Loucy (cell line): ENCODE data around the gene NPIPB6.
"Not testable (repeated sequence)": the region's sequence is repeated elsewhere in the genome, so short reads cannot be mapped to it uniquely, and the experiment has no call there.

Source experiments
- H2AFZ ChIP-seq: fragments of 200-600 bp; sonication (generic); 2 replicates; pipeline ENCODE4 v1.6.0; 2016; ENCODE audit warnings: antibody characterized with exemption, mild to moderate bottlenecking, low read length, moderate library complexity
- H3F3A ChIP-seq: fragments of 200-600 bp; 2 replicates; pipeline ENCODE4 v1.6.0; 2016; ENCODE audit warnings: antibody characterized with exemption, low read depth, mild to moderate bottlenecking
- H3K27me3 ChIP-seq: fragments of 200-600 bp; sonication (generic); 2 replicates; pipeline ENCODE4 v1.6.1; 2014; ENCODE audit warnings: low read length, mild to moderate bottlenecking; ENCODE audit not compliant: insufficient read depth, poor library complexity, severe bottlenecking
- H3K36me3 ChIP-seq: fragments of 200-600 bp; sonication (generic); 2 replicates; pipeline ENCODE4 v1.6.1; 2016; ENCODE audit warnings: low read length; ENCODE audit not compliant: insufficient read depth
- H3K4me1 ChIP-seq: fragments of 200-600 bp; sonication (generic); 2 replicates; pipeline ENCODE4 v1.5.1; 2014; ENCODE audit warnings: low read length, mild to moderate bottlenecking; ENCODE audit not compliant: insufficient read depth, poor library complexity, severe bottlenecking
- H3K4me2 ChIP-seq: fragments of 200-600 bp; sonication (generic); 2 replicates; pipeline ENCODE4 v1.6.0; 2014; ENCODE audit warnings: antibody characterized with exemption, low read length, low read depth, mild to moderate bottlenecking; ENCODE audit not compliant: poor library complexity, severe bottlenecking
- H3K4me3 ChIP-seq: fragments of 200-600 bp; sonication (generic); 2 replicates; pipeline ENCODE4 v1.5.1; 2014; ENCODE audit warnings: low read length, mild to moderate bottlenecking, mixed read lengths; ENCODE audit not compliant: poor library complexity, severe bottlenecking
- H3K79me2 ChIP-seq: fragments of 200-600 bp; sonication (generic); 2 replicates; pipeline ENCODE4 v1.6.1; 2014; ENCODE audit warnings: low read length; ENCODE audit not compliant: insufficient read depth
- H3K9ac ChIP-seq: fragments of 200-600 bp; sonication (generic); 2 replicates; pipeline ENCODE4 v1.6.0; 2014; ENCODE audit warnings: mild to moderate bottlenecking, low read depth, low read length, moderate library complexity; ENCODE audit not compliant: poor library complexity, severe bottlenecking
- H3K9me2 ChIP-seq: fragments of 200-600 bp; sonication (generic); replicated peaks from 2 replicates; pipeline ENCODE4 v1.6.1; 2016; ENCODE audit warnings: low read depth, low read length, mixed read lengths
- H3K9me3 ChIP-seq: fragments of 200-600 bp; sonication (generic); 2 replicates; pipeline ENCODE4 v1.6.1; 2014; ENCODE audit warnings: mild to moderate bottlenecking, antibody characterized with exemption, low read length, low read depth; ENCODE audit not compliant: insufficient read depth
- H4K20me1 ChIP-seq: fragments of 200-600 bp; sonication (generic); 2 replicates; pipeline ENCODE4 v1.6.0; 2014; ENCODE audit warnings: antibody characterized with exemption, low read length, mild to moderate bottlenecking; ENCODE audit not compliant: insufficient read depth, poor library complexity, severe bottlenecking
- CTCF ChIP-seq: fragments of 200-600 bp; sonication (generic); conservative IDR thresholded peaks from 2 replicates; pipeline ENCODE4 v1.5.1; 2014; ENCODE audit warnings: mild to moderate bottlenecking, antibody characterized with exemption, low read length
- EZH2phosphoT487 ChIP-seq: fragments of 200-600 bp; IDR thresholded peaks from 2 replicates; pipeline ENCODE4 v1.6.1; 2018; ENCODE audit warnings: antibody characterized with exemption, mild to moderate bottlenecking, moderate library complexity, borderline replicate concordance

NPIPB6 gene

GRCh38 chr16:28332632-28333031 is 30.7 kb downstream of the NPIPB6 start:
- H2AFZ ChIP-seq, H3F3A ChIP-seq, H3K9ac ChIP-seq, H3K36me3 ChIP-seq, H4K20me1 ChIP-seq, H3K79me2 ChIP-seq, H3K9me2 ChIP-seq, H3K4me2 ChIP-seq, H3K4me1 ChIP-seq, H3K27me3 ChIP-seq, H3K4me3 ChIP-seq, H3K9me3 ChIP-seq: not testable (repeated sequence)

DNA sequence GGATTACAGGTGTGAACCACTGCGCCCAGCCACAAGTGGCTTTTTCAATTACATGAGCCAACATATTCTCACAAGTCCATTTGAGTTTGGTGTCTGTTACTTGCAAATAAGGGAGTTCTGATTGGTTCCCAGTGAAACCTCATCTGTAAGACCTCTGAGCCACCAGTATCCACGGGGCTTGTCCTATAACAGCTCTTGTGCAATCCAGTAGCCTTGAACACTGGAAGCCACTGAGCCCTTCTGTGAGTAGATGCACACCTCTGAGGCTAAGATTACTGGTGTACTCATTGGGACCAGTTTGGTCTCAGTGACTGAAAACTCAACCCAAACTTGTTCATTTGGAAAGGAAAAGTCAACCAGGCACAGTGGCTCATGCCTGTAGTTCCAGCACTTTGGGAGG is 32.3 kb downstream of the NPIPB6 start:
- H3K9me2 ChIP-seq, H3K79me2 ChIP-seq, H3K9me3 ChIP-seq, H3F3A ChIP-seq, H3K4me1 ChIP-seq, H3K4me2 ChIP-seq, H3K9ac ChIP-seq, H3K36me3 ChIP-seq, H2AFZ ChIP-seq, H3K4me3 ChIP-seq, H3K27me3 ChIP-seq, H4K20me1 ChIP-seq: not testable (repeated sequence)

GRCh38 chr16:28330232-28330631 is 33.1 kb downstream of the NPIPB6 start:
- H3K4me3 ChIP-seq, H3K79me2 ChIP-seq, H3K4me2 ChIP-seq, H3K9me2 ChIP-seq, H3K27me3 ChIP-seq, H3K9me3 ChIP-seq, H3K9ac ChIP-seq, H3K36me3 ChIP-seq, H2AFZ ChIP-seq, H3F3A ChIP-seq, H4K20me1 ChIP-seq, H3K4me1 ChIP-seq: not testable (repeated sequence)

GRCh38 chr16:28326881-28327610 is 36.3 kb downstream of the NPIPB6 start:
- no peaks in the 10 kb centered on the region for H3K9me3 ChIP-seq
- H3K4me3 ChIP-seq: no peak overlapping the region
- H3K9ac ChIP-seq: no peak overlapping the region
- H3K79me2 ChIP-seq: no peaks in the 10 kb centered on the region
- no peaks in the 10 kb centered on the region for H3K4me1 ChIP-seq
- TF ChIP-seq EZH2phosphoT487 (no peak), CTCF (peak; percentile 87)
- no peaks in the 10 kb centered on the region for H3F3A ChIP-seq
- no peak overlapping the region for H3K4me2 ChIP-seq
- H4K20me1 ChIP-seq: no peaks in the 10 kb centered on the region
- peak overlapping the region; percentile 71; the same call in 1 of the 2 replicates for H2AFZ ChIP-seq
- H3K9me2 ChIP-seq: no peaks in the 10 kb centered on the region
- no peaks in the 10 kb centered on the region for H3K36me3 ChIP-seq
- H3K27me3 ChIP-seq: no peaks in the 10 kb centered on the region
